M059J (cell line): Measurements from ENCODE around the gene IPO9. TPM values are rescaled to one million over a fixed set of nuclear protein-coding genes. Genes with fewer than 3 reads are reported as not detected.
"Not testable (repeated sequence)": the region's sequence is repeated elsewhere in the genome, so short reads cannot be mapped to it uniquely, and the experiment has no call there.

Experiments
- DNase-seq: peaks from one replicate; pipeline ENCODE4 v3.0.0-alpha.2; 2012; ENCODE audit warnings: low read depth
- total RNA-seq: library from RNA; depleted of rRNA; stranded (reverse); fragments of >200 nt; shearing (Covaris generic); gene quantifications from 2 replicates; pipeline ENCODE4 v1.2.3, GENCODE V29; 2014

The IPO9 gene
- total RNA-seq, 1 experiment from 2014 or later, result 43.9 TPM

DNA sequence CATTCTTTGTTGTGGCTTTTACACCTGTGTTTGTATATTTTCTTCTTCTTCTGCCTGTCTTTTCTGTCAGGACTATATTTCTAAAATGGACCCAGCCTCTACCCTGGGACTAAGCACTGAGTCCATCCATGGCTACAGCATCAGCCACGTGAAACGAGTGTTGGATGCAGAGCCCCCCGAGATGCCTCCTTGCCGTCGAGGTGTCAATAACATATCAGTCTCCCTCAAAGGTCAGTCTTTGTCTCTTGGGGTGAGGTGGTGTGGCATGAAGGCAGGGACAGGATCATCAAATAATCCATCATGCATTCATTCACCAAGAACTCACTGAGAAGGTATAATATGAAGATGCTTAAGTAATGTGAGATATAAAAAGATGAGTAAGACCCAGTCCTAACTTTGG, 19.1 kb upstream of the IPO9 start:
- no peak for DNase-seq

DNA sequence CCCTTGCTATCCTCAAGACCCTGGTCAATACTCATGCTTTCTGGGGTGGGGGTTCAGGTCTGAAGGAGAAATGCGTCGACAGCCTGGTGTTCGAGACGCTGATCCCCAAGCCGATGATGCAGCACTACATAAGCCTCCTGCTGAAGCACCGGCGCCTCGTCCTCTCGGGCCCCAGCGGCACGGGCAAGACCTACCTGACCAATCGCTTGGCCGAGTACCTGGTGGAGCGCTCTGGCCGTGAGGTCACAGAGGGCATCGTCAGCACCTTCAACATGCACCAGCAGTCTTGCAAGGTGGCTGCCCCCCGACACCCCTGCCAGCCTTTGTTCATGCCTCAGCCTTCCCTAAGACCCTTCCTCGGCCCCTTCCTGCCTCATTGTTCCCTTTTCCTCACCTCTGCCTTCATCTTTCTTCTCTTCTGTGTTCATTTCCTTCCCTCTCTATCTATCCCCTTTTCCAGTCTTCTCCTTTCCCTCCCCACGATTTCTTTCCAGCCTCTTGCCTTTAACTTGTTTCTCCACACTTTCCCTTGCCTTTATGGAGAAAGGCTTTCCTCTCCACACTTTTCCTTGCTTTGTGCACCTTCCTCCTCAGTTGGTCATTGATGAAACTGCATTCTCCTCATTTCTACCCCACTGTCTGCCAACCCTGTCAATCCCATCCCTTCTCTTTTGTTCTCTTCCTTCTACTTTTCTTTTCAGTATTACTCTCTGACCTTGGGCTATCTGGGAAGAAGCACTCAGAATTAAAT, 18.3 kb upstream of the IPO9 start:
- no peak for DNase-seq

DNA sequence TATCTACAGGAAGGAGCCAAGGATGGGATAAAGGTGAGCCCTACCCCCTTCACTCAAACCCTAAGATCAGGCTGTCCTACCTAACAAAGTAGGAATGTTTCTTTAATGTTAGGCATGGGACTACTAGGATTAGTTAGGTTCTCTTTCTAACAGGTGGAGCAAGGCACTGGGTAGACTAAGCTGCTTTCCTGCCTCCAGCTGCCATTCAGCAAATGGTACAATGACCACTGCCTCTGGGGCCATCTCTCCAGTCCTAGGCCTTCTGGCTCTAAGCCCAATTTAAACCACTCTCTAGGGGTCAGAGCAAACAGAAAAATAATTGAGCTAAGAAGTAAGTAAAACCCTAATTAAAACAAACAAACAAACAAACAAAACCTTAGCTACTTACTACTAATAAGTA, 15.7 kb upstream of the IPO9 start:
- no peak for DNase-seq

DNA sequence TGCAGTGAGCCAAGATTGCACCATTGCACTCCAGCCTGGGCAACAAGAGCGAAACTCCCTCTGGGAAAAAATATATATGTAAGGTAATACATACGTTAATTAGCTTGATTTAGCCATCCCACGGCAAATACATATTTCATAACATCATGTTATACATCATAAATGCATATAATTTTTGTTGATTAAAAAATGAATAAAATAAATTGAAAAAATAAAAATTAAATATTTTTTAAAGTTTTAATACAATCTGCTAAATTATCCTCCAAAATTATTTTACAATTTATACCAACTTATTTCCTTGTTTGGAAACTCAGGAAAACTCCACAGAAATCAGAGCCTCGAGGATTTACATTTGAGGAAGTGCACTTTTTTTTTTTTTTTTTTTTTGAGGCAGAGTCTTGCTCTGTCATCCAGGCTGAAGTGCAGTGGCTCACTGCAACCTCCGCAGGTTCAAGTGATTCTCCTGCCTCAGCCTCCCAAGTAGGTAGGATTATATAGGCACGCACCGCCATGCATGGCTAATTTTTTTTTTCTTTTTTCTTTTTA, 12.6 kb upstream of the IPO9 start:
- no peak for DNase-seq

DNA sequence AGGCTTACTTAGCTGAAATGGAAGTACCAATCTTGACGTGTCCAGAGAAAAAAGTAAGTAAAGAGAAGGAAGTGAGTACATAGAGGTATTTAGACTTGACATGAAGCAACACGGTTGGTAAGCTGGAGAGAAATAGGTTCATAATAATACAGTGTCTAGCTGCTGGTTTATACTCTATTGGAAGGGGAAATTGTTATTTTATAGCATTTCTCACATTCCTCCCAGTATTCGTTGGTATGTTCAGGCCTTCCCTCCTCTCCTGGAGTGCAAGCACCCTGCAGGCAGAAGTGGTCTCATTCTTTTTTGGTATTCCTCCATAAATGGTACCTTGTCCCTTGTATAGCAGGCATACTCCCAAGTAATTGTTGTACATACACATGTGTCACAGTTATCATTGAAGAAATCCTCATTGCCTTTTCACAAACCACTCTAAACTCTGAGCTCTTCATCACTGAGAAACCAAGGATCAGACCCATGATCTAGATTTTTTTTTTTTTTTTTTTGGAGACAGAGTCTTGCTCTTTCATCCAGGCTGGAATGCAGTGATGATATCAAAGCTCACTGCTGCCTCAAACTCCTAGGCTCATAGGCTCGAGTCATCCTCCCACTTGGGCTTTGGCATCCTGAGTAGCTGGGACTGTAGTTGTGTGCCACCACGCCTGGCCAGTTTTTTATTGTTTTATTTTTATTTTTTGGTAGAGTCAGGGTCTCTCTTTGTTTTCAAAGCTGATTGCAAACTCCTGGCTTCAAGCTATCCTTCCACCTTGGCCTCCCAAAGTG, 9.8 kb upstream of the IPO9 start:
- DNase-seq, result peak; percentile 28

DNA sequence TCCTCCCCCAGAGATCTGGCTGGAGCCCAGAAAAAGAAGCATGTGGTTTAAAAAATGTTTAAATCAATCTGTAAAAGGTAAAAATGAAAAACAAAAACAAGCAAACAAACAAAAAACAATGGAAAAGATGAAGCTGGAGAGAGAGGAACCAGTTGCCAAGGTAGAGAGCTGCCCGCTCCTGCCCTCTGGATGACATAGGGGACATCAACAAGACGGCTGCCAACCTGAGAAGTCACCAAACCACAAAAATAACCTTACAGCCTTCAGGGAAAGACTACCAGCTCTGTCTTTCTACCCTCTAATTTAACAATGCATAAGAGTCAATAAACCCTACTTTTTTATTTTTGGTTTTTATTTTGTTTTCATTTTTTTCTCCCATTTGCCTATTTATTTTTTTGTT, 8.5 kb upstream of the IPO9 start:
- DNase-seq, result no peak

DNA sequence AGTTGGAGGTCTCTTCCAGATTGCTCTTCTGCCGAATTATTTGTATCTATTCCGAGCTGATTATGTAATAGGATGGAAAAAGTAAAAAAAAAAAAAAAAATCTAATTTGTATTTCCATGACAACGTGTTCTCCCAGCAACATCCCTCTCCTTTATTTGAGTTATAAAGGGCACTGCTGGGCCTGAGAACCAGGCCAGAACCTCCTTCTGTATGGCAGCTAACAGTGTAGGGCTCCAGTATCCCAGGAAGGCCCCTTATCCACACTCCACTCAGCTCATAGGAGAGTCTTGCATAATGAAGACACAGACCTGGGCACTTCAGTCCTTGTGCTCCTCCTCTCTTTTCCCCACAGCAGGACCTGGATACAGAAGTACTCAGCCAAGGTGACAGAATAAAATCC, 3.7 kb upstream of the IPO9 start:
- no peak for DNase-seq

DNA sequence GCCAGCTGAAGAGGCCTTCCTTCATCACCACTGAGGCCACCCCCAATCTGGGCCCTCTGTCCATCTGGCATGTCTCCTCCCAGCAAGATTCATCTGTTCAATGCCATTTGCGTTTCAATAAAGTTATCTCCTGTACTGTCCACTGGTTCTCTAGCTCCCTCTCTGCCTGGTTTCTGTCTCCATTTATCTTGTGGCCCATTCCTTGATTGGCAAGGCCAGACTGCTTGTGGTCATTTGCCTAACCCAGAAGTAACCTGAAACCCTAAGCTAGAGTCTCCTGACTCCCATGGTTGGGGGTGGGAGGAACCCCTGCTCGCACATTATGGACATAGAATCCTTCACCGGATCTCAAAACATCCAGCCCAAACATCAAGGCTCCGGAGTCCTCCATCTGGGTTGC, 2.1 kb upstream of the IPO9 start:
- peak; percentile 52 for DNase-seq

DNA sequence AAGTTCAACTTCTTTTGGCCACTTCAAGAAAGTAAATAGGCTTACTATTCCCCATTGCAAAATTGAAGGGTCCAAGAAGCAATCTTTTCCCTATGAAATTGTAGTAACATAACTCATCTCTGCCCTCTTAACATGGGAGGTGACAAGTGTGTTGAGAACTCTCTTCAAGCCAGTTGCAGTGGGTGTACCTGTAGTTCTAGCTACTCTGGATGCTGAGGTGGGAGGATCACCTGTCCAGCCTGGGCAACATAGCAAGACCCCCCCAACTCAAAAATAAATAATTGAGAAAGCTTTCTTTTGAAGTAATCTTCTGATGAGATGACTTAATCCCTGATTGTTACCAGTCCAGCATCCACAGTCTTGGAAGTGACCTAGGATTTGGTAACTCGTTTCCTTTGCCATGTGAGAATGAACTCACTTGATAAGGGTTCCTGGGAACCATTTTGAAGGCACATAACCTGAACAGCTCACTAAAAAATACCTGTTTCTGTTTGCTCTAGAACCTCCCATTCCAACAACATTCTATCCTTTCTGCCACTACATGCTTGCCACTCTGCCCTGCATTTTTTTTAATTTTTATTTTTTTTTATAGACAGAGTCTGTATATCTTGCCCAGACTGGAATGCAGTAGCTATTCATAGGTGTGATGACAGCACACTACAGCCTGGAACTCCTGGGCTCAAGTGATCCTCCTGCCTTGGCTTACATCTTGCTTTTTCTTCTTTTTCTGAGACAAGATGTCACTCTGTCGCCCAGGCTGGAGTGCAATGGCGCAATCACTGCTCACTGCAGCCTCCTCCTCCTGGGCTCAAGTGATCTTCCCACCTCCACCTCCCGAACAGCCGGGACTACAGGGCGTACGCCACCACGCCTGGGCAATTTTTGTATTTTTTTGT, 1.4 kb upstream of the IPO9 start:
- peak; percentile 12 for DNase-seq

DNA sequence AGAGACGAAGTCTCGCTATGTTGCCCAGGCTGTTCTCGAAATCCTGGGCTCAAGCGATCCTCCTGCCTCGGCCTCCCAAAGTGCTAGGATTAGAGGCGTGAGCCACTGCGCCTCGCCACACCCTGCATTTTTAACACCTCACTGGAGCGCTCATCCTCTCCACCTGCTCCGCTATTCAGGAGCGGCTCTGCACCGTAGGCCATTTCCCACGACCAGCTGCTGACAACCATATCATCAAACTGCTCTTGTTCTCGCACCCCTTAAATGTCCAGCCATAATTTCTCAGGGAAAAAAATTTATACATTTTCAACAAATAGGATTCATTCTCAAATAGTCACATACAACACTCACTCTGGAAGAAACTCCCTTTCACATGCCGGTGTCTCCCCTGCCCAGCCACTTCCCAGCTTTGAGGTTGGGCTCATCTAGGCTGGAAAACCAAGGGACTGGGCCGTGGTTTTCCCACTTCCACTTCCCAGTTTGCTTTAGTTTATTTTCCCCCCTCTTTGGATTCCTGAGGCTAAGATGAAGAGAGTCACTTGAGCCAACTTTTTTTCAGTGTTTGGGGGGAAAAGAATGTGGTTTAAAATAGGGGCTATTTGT, 639 bp upstream of the IPO9 start:
- peak; percentile 37 for DNase-seq

DNA sequence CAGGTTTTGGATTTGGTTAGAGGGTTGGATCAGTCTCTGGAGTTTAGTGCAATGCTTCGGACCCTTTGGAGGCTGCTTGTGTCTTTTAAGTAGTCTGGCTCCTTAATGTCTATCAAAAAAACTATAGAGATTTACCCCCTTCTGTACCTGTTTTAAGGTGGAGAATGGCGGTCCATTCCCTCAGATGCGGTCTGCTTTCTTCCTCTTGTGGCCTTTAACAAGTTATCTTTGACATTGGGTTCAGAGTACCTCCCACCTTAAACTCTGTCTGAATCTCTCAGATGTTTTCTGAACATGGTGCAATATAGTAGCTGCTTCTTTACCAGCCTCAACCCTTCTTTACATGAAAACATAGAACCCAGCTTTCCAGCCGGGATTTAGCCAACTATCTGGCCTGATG, 2.4 kb downstream of the IPO9 start:
- no peak for DNase-seq

DNA sequence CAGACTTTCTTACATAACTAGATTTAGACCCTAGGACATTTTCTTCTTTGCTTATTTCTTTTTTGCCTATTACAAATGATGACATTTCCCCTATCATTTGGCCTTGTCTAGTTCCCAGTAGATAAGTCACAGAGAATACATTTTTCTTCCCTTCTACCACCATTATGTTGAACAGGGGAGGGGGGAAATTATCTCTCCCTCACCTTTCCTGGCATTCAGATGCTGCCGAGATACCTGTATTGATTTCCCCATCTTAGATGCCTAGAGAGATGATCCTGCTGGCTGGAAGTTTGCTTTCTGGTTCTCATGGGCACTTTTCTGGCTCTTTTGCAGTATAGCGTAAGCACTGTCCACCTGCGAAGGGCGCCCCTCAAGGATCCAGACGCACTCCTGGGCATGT, 5.7 kb downstream of the IPO9 start:
- no peak for DNase-seq

DNA sequence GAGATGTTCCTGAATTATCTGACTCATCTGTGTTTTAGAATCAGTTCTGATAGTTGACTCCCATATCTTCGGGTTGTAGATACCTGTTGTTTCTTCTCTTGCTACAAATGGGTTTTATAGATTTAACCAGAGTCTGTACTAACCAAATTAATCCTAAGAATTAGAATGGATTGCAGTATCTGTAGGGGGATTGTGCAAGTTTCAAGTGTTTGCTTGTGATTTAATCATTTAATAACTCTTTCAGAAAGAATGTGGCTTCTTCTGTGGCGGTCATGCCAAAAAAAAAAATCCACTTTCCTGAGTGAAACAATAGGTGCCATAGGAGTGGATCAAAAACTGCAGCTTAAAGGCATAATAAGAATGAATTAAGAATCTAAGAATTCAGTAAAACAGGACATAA, 9.4 kb downstream of the IPO9 start:
- no peak for DNase-seq

DNA sequence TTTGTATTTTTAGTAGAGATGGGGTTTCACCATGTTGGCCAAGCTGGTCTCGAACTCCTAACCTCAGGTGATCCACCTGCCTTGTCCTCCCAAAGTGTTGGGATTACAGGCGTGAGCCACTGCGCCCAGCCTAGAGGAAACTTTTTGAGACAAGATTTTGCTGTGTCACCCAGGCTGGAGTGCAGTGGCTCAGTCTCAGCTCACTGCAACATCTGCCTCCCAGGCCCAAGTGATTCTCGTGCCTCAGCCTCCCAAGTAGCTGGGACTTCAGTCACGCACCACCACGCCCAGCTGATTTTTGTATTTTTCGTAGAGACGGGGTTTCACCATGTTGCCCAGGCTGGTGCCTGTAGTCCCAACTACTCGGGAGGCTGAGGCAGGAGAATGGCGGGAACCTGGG, 10.1 kb downstream of the IPO9 start:
- DNase-seq, result not testable (repeated sequence)

DNA sequence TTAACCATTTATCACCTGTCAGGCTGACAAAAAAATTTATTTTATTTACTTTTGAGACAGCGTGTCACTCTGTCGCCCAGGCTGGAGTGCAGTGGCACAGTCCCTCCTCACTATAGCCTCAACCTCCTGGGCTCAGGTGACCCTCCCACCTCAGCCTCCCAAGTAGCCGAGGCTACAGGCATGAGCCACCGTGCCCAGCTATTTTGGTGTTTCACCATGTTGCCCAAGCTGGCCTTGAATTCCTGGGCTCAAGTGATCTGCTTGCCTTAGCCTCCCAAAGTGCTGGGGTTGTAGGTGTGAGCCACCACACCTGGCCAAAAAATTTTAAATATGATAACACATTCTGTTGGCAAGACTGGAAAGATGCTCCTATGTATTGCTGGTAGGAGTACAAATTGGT, 11.1 kb downstream of the IPO9 start:
- DNase-seq, result no peak

DNA sequence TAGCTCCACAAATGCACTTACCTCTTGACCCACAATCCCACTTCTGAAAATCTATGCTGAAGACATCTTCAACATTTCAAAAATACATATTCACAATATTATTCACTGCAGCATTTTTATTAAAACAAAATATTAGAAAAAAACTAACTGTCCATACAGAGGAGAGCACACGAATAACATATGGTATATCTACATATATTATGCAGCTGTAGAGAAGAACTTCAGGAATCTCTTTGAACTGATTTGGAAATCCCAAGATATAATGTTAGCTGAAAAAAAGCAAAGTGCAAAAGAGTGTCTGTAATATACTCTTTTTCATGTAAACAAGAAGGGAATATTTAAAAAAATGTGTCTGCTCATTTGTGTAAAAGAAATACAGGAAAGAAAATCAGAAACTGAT, 11.5 kb downstream of the IPO9 start:
- no peak for DNase-seq

DNA sequence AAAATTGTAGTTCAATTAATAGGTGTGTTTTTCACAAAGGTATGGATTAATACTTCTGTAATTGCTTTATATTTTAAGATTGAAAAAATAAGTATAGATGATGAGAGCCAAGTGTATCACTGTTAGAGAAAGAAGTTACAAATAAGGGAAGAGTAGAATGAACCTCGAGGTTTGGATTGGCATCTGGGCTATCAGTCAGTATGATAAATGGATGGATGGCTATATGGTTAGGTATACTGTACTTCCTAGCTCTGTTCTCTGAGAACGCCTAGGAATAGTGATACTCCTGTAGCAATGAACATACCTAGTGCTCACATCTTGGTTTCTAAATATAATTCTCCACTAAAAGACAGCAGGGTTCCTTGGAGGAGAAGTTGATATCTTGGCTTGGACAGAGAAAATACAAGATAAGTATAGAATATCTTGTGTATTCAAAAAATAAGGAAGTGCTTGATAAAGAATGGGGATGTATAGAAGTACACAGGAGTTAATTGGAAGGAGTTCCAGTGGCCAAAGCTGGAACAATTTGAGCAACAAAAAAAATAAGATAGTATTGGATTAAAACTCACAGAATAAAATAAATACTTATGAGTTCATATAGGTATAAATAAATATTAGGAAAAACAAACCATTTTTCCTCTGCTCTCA, 12.4 kb downstream of the IPO9 start:
- DNase-seq, result no peak

DNA sequence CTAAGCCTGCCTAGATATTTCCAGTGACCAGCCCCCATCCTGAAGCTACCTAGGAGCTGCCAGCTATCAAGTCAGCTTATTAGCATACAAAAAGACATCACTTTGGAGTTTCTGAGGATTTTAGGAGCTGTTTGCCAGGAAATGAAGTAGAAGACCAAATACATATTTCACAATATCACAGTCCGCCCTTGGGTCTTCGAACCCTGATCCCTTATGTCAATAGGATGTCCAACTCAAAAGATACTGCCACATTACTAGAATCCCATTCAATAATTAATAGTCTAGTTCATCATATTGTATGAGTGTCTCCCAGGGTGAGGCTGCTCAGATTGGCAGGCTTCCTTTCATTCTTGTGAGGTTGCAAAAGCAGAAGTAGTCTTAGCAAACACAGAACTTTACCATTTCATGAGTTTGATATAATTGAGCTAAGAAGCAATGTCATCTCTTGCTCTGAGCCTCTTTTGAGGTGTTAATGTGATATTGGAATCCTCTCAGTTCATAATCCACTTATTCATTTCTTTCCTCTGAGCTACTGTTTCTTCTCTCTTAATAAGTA, 13.6 kb downstream of the IPO9 start:
- DNase-seq, result no peak

DNA sequence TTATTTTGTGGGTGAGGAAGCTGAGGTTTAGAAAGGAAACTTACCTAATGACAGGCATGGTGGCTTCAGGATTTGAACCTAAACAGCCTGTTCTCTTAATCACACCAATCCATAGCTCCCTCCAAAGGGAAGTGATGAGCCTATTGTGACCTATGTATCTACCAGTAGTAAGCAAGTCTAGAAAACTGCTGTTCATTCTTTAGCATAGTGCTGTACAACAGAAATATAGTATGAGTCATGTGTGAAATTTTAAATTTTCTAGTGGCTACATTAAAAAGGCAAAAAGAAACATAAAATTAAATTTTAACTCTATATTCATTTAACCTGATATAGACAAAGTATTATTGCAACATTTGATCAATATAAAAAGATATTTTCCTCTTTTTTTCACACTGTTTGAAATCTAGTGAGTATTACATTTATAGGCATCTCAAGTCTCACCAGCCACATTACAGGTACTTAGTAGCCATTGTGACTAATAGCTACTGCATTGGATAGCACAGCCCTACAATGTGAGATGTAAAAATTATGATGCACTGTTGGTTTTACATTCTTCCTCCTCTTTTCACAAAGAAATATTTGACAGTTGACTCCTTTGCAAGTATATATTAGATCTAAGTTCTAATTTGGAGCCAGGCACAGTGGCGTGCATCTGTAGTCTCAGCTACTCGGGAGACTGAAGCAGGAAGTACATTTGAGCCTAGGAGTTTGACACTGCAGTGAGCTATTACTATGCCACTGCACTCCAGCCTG, 16.6 kb downstream of the IPO9 start:
- peak; percentile 37 for DNase-seq

DNA sequence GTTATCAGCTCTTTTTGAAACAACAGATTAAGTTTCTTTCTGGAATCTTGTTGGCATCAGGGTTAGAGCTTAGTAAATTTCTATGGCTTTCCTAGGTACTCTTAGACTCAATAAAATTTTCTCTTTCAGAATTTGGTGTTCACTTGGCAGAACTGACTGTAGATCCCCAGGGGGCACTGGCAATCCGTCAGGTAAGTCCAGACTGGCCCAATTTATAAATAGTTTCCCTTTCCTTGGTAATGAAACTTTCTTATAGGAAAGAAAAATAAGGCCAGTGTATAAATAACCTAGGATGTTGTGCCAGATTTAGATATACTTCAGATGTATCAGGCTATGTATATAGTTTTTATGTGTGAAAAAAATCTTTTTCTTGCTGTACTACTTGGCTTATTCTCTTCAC, 18.2 kb downstream of the IPO9 start:
- no peak for DNase-seq
